GM21786 (cell line): Measurements from ENCODE around the gene WRNIP1.
A peak's percentile ranks its signal among the peaks of the same experiment; 100 is the strongest.
"Not testable (repeated sequence)": the region's sequence is repeated elsewhere in the genome, so short reads cannot be mapped to it uniquely, and the experiment has no call there.

Experiments
- ATAC-seq: cut with Tn5 transposase; IDR thresholded peaks from one replicate; pipeline ENCODE4 v1.9.1; 2021; ENCODE audit not compliant: unreplicated experiment

WRNIP1 gene

GRCh38 chr6:2782825-2783187, 17.6 kb downstream of the WRNIP1 start:
- ATAC-seq = no peak

GRCh38 chr6:2783188-2783963, 18.2 kb downstream of the WRNIP1 start:
- no peak for ATAC-seq

GRCh38 chr6:2784061-2784460, 18.9 kb downstream of the WRNIP1 start:
- no peak for ATAC-seq

- no peak for ATAC-seq
These were observed 19.7 kb downstream of the WRNIP1 start for GRCh38 chr6:2784930-2785329.

- ATAC-seq = no peak
These were observed 21.1 kb downstream of the WRNIP1 start for GRCh38 chr6:2786269-2786668.

- ATAC-seq = peak; percentile 78
These were observed 25.6 kb downstream of the WRNIP1 start for GRCh38 chr6:2790588-2791449.

- no peak for ATAC-seq
These were observed 26.3 kb downstream of the WRNIP1 start for GRCh38 chr6:2791450-2791974.

GRCh38 chr6:2792330-2793110, 27.3 kb downstream of the WRNIP1 start:
- no peak for ATAC-seq

- ATAC-seq = no peak
These were observed 28.4 kb downstream of the WRNIP1 start for GRCh38 chr6:2793534-2794151.

- ATAC-seq = no peak
These were observed 29.1 kb downstream of the WRNIP1 start for GRCh38 chr6:2794171-2794730.

GRCh38 chr6:2795162-2795561, 30.0 kb downstream of the WRNIP1 start:
- no peak for ATAC-seq

GRCh38 chr6:2795956-2796355, 30.8 kb downstream of the WRNIP1 start:
- ATAC-seq = no peak

- no peak for ATAC-seq
These were observed 31.7 kb downstream of the WRNIP1 start for GRCh38 chr6:2796861-2797260.

GRCh38 chr6:2797564-2798031, 32.4 kb downstream of the WRNIP1 start:
- ATAC-seq = no peak

- ATAC-seq = no peak
These were observed 33.5 kb downstream of the WRNIP1 start for GRCh38 chr6:2798586-2799134.

GRCh38 chr6:2799936-2800527, 34.8 kb downstream of the WRNIP1 start:
- ATAC-seq = no peak

GRCh38 chr6:2800552-2801316, 35.5 kb downstream of the WRNIP1 start:
- ATAC-seq = no peak

GRCh38 chr6:2801687-2802086, 36.5 kb downstream of the WRNIP1 start:
- not testable (repeated sequence) for ATAC-seq

GRCh38 chr6:2802521-2803060, 37.4 kb downstream of the WRNIP1 start:
- no peak for ATAC-seq
